ENCODE measurements around the gene METTL1.
"Not testable (repeated sequence)": the region's sequence is repeated elsewhere in the genome, so short reads cannot be mapped to it uniquely, and the experiment has no call there.

The METTL1 gene

GRCh38 chr12:57771873-57772428 is at the start of gene METTL1:
TSS of gene METTL1 (minus strand) at chr12:57772105. CDS start at chr12:57772083, 22 bp downstream.
- DNase-seq (ENCODE audit: low spot score): peak; percentile 97

GRCh38 chr12:57821015-57821414 is 49.1 kb upstream of the METTL1 start:
- not testable (repeated sequence) for DNase-seq (ENCODE audit: low spot score)

- DNase-seq (ENCODE audit: low spot score): not testable (repeated sequence)
Observed at GRCh38 chr12:57820119-57820518, 48.2 kb upstream of the METTL1 start.

GRCh38 chr12:57817990-57818331 is 46.1 kb upstream of the METTL1 start:
- DNase-seq (ENCODE audit: low spot score): not testable (repeated sequence)

GRCh38 chr12:57817261-57817989 is 45.5 kb upstream of the METTL1 start:
- DNase-seq (ENCODE audit: low spot score): no peak

- DNase-seq (ENCODE audit: low spot score): no peak
Observed at GRCh38 chr12:57816855-57817151, 44.9 kb upstream of the METTL1 start.

- DNase-seq (ENCODE audit: low spot score): no peak
Observed at GRCh38 chr12:57816001-57816854, 44.3 kb upstream of the METTL1 start.

- DNase-seq (ENCODE audit: low spot score): no peak
Observed at GRCh38 chr12:57815177-57816000, 43.5 kb upstream of the METTL1 start.

- DNase-seq (ENCODE audit: low spot score): no peak
Observed at GRCh38 chr12:57813971-57814772, 42.3 kb upstream of the METTL1 start.

- no peak for DNase-seq (ENCODE audit: low spot score)
Observed at GRCh38 chr12:57813111-57813970, 41.4 kb upstream of the METTL1 start.

- no peak for DNase-seq (ENCODE audit: low spot score)
Observed at GRCh38 chr12:57811028-57811755, 39.3 kb upstream of the METTL1 start.

GRCh38 chr12:57810450-57810849 is 38.5 kb upstream of the METTL1 start:
- DNase-seq (ENCODE audit: low spot score): no peak

GRCh38 chr12:57809425-57809824 is 37.5 kb upstream of the METTL1 start:
- no peak for DNase-seq (ENCODE audit: low spot score)

GRCh38 chr12:57808351-57808750 is 36.4 kb upstream of the METTL1 start:
- no peak for DNase-seq (ENCODE audit: low spot score)

- DNase-seq (ENCODE audit: low spot score): no peak
Observed at GRCh38 chr12:57807285-57807684, 35.4 kb upstream of the METTL1 start.

- DNase-seq (ENCODE audit: low spot score): no peak
Observed at GRCh38 chr12:57806677-57807076, 34.8 kb upstream of the METTL1 start.

GRCh38 chr12:57803319-57803893 is 31.5 kb upstream of the METTL1 start:
- peak; percentile 77 for DNase-seq (ENCODE audit: low spot score)

- no peak for DNase-seq (ENCODE audit: low spot score)
Observed at GRCh38 chr12:57802607-57803006, 30.7 kb upstream of the METTL1 start.

GRCh38 chr12:57800965-57801364 is 29.1 kb upstream of the METTL1 start:
- no peak for DNase-seq (ENCODE audit: low spot score)

Data from AG08395 (cell line).